RWPE2 (cell line): Measurements from ENCODE around the gene SUN1.

Experiments
- ATAC-seq: fragments of 200-7000 bp; cut with Tn5 transposase; 3 replicates; pipeline ENCODE4 v1.9.1; 2021; ENCODE audit warnings: low read depth
- DNase-seq: peaks from one replicate; pipeline ENCODE4 v3.0.0-alpha.2; 2020; ENCODE audit warnings: low spot score
- H3K27ac ChIP-seq: fragments of 450-650 bp; 2 replicates; pipeline ENCODE4 v1.5.1; 2017; ENCODE audit warnings: mild to moderate bottlenecking; ENCODE audit not compliant: poor library complexity, severe bottlenecking
- H3K27me3 ChIP-seq: fragments of 250-450 bp; sonication (Bioruptor Pico); 2 replicates; pipeline ENCODE4 v1.5.1; 2021; ENCODE audit warnings: mild to moderate bottlenecking, moderate library complexity; ENCODE audit not compliant: insufficient read depth, poor library complexity, severe bottlenecking
- H3K36me3 ChIP-seq: fragments of 250-450 bp; sonication (Bioruptor Pico); 2 replicates; pipeline ENCODE4 v1.5.1; 2020; ENCODE audit warnings: low read depth, mild to moderate bottlenecking, moderate library complexity
- H3K4me1 ChIP-seq: fragments of 250-450 bp; sonication (Bioruptor Pico); 2 replicates; pipeline ENCODE4 v1.5.1; 2021; ENCODE audit warnings: mild to moderate bottlenecking, moderate library complexity; ENCODE audit not compliant: insufficient read depth, poor library complexity, severe bottlenecking
- H3K4me3 ChIP-seq: fragments of 250-450 bp; sonication (Bioruptor Pico); 2 replicates; pipeline ENCODE4 v1.5.1; 2021; ENCODE audit warnings: mild to moderate bottlenecking, moderate library complexity; ENCODE audit not compliant: severe bottlenecking
- H3K9me3 ChIP-seq: fragments of 250-450 bp; sonication (Bioruptor Pico); 2 replicates; pipeline ENCODE4 v1.5.1; 2021; ENCODE audit warnings: mild to moderate bottlenecking, moderate library complexity; ENCODE audit not compliant: severe bottlenecking
- TF ChIP-seq, protein P1 (sequence below): fragments of 450-650 bp; IDR thresholded peaks from one replicate; pipeline ENCODE4 v1.5.1; 2017; ENCODE audit warnings: mild to moderate bottlenecking, moderate library complexity; ENCODE audit not compliant: poor library complexity, severe bottlenecking

Gene SUN1

GRCh38 chr7:833601-834258 lies 1.5 kb downstream of the SUN1 start:
- Histone ChIP-seq H3K27me3 (no peaks in the 10 kb centered on the region), H3K9me3 (no peaks in the 10 kb centered on the region), H3K27ac (peak overlapping the region; percentile 98), H3K36me3 (peaks cover 41% of the 10 kb centered on the region), H3K4me1 (peaks cover 59% of the 10 kb centered on the region), H3K4me3 (no peak overlapping the region)
- ATAC-seq, result no peak
- TF ChIP-seq, protein P1, sequence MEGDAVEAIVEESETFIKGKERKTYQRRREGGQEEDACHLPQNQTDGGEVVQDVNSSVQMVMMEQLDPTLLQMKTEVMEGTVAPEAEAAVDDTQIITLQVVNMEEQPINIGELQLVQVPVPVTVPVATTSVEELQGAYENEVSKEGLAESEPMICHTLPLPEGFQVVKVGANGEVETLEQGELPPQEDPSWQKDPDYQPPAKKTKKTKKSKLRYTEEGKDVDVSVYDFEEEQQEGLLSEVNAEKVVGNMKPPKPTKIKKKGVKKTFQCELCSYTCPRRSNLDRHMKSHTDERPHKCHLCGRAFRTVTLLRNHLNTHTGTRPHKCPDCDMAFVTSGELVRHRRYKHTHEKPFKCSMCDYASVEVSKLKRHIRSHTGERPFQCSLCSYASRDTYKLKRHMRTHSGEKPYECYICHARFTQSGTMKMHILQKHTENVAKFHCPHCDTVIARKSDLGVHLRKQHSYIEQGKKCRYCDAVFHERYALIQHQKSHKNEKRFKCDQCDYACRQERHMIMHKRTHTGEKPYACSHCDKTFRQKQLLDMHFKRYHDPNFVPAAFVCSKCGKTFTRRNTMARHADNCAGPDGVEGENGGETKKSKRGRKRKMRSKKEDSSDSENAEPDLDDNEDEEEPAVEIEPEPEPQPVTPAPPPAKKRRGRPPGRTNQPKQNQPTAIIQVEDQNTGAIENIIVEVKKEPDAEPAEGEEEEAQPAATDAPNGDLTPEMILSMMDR, result no peak
- peak; percentile 12 for DNase-seq

- Histone ChIP-seq H3K36me3 (peaks cover 47% of the 10 kb centered on the region), H3K27me3 (no peaks in the 10 kb centered on the region), H3K9me3 (no peaks in the 10 kb centered on the region), H3K4me1 (peaks cover 59% of the 10 kb centered on the region), H3K4me3 (no peak overlapping the region), H3K27ac (peak overlapping the region; percentile 98)
- TF ChIP-seq, protein P1, result no peak
- no peak for ATAC-seq
- no peak for DNase-seq
Measured at GRCh38 chr7:834277-834676, 2.0 kb downstream of the SUN1 start.

DNA sequence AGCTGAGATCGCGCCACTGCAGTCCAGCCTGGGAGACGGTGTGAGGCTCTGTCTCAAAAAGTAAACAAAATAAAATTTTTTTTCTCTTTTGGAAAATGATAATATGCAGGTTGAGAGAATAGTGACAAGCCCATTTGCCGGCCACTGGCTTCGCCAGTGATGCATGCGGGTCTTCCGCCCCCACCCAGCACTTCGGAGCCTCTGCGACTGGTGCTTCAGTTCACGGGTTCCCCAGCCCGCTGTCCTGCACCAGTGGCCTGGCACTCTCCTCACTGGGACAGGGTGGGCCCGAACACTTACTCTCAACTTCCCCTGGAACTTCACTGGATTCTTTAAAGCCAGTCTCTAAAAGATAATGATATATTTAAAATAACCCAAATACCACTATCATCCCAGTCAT lies 2.7 kb downstream of the SUN1 start:
- Histone ChIP-seq H3K4me1 (peaks cover 55% of the 10 kb centered on the region), H3K36me3 (peaks cover 54% of the 10 kb centered on the region), H3K9me3 (no peaks in the 10 kb centered on the region), H3K27ac (peak overlapping the region; percentile 98), H3K27me3 (no peaks in the 10 kb centered on the region), H3K4me3 (no peak overlapping the region)
- TF ChIP-seq, protein P1, result no peak
- DNase-seq (no peak), ATAC-seq (no peak)

- Histone ChIP-seq H3K9me3 (no peaks in the 10 kb centered on the region), H3K27ac (peak overlapping the region; percentile 98), H3K4me3 (no peak overlapping the region), H3K4me1 (peaks cover 47% of the 10 kb centered on the region), H3K36me3 (peaks cover 58% of the 10 kb centered on the region), H3K27me3 (no peaks in the 10 kb centered on the region)
- ATAC-seq (peak; percentile 67), DNase-seq (peak; percentile 23)
- TF ChIP-seq, protein P1, result no peak
Measured at GRCh38 chr7:835485-836401, 3.5 kb downstream of the SUN1 start.
